GM18502 (cell line): ENCODE measurements around the gene ISG20L2.
"Not testable (repeated sequence)": the region's sequence is repeated elsewhere in the genome, so short reads cannot be mapped to it uniquely, and the experiment has no call there.

ENCODE experiments used
- ATAC-seq: cut with Tn5 transposase; IDR thresholded peaks from one replicate; pipeline ENCODE4 v1.9.1; 2021; ENCODE audit warnings: mild to moderate bottlenecking; ENCODE audit not compliant: unreplicated experiment, poor library complexity

ISG20L2 gene

GRCh38 chr1:156728599-156729462, at the start of gene ISG20L2:
Gene ISG20L2, minus strand, starts transcription at chr1:156728766. Its CDS starts 1,114 bp downstream, at chr1:156727652.
- ATAC-seq, result peak; percentile 91

GRCh38 chr1:156777573-156777972, 49.0 kb upstream of the ISG20L2 start:
- ATAC-seq, result no peak

GRCh38 chr1:156776942-156777341, 48.4 kb upstream of the ISG20L2 start:
- ATAC-seq, result no peak

- ATAC-seq, result no peak
These were observed 47.2 kb upstream of the ISG20L2 start for GRCh38 chr1:156775799-156776198.

- no peak for ATAC-seq
These were observed 45.0 kb upstream of the ISG20L2 start for GRCh38 chr1:156773607-156774006.

GRCh38 chr1:156772728-156773497, 44.3 kb upstream of the ISG20L2 start:
- ATAC-seq, result no peak

GRCh38 chr1:156772222-156772621, 43.7 kb upstream of the ISG20L2 start:
- ATAC-seq, result no peak

GRCh38 chr1:156768610-156769295, 40.2 kb upstream of the ISG20L2 start:
- ATAC-seq, result no peak

- no peak for ATAC-seq
These were observed 39.5 kb upstream of the ISG20L2 start for GRCh38 chr1:156767879-156768604.

GRCh38 chr1:156767101-156767878, 38.7 kb upstream of the ISG20L2 start, which contains the start of gene PRCC:
Gene PRCC, plus strand, starts transcription at chr1:156767535. Its CDS starts 237 bp downstream, at chr1:156767772.
- peak; percentile 91 for ATAC-seq

- peak; percentile 28 for ATAC-seq
These were observed 37.9 kb upstream of the ISG20L2 start for GRCh38 chr1:156766298-156767100.

GRCh38 chr1:156765666-156766065, 37.1 kb upstream of the ISG20L2 start:
- ATAC-seq, result no peak

- not testable (repeated sequence) for ATAC-seq
These were observed 36.6 kb upstream of the ISG20L2 start for GRCh38 chr1:156765136-156765535.

- no peak for ATAC-seq
These were observed 32.2 kb upstream of the ISG20L2 start for GRCh38 chr1:156760796-156761104.

GRCh38 chr1:156760092-156760795, 31.7 kb upstream of the ISG20L2 start:
- ATAC-seq, result no peak

- ATAC-seq, result not testable (repeated sequence)
These were observed 29.1 kb upstream of the ISG20L2 start for GRCh38 chr1:156757572-156758253.

GRCh38 chr1:156756355-156756754, 27.8 kb upstream of the ISG20L2 start:
- ATAC-seq, result no peak
